ENCODE measurements around the gene C2CD2. TPM values are rescaled to one million over a fixed set of nuclear protein-coding genes. Genes with fewer than 3 reads are reported as not detected.

The C2CD2 gene
- total and polyA plus RNA-seq, 2 experiments from 2014 or later, result 4.5 to 16.2 TPM

DNA sequence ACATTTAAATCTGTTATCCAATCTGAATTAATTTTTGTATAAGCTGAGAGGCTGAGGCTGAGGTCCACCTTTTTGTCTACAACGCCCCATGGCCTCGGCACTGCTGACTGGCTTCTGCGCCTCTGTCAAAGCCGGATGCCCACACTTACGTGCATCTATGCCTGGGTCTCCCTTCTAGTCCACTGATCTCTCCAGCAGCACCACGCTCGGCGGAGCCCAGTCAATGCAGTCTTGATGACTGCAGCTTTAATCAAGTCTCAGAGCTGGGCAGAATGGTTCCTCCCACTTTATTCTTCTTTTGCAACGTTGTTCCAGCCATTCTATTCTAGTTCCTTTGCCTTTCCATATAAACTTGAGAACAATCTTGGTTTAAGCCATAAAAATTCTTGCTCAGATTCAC lies 84.0 kb downstream of the C2CD2 start:
- no peaks in the 10 kb centered on the region for H3K4me1 ChIP-seq (ENCODE audit: insufficient read depth)
- no peaks in the 10 kb centered on the region for H3K36me3 ChIP-seq (ENCODE audit: insufficient read depth)
- H3K4me3 ChIP-seq, result no peak overlapping the region
- no peak for ATAC-seq
- Mint-ChIP-seq H3K27me3 (ENCODE audit: insufficient read depth, low read depth, poor library complexity) (peaks cover 6% of the 10 kb centered on the region), H3K36me3 (ENCODE audit: low read depth) (no peaks in the 10 kb centered on the region; the same call in 1 of the 3 replicates), H3K9me3 (no peaks in the 10 kb centered on the region), H3K4me3 (no peak overlapping the region), H3K27ac (no peak overlapping the region), H3K4me1 (peaks cover 10% of the 10 kb centered on the region)
- no peak overlapping the region for H2AFZ ChIP-seq
- H4K20me1 ChIP-seq (replicated peaks; ENCODE audit: insufficient read depth), result peaks cover 5% of the 10 kb centered on the region; the same call in 1 of the 2 replicates
- no peaks in the 10 kb centered on the region for H3K9me2 ChIP-seq (ENCODE audit: insufficient read depth)
- TF ChIP-seq JUNB (IDR thresholded peaks at IDR 0.05; ENCODE audit: unreplicated experiment) (no peak), EZH2 (IDR thresholded peaks at IDR 0.05; ENCODE audit: low read depth, unreplicated experiment) (no peak), CREB1 (CRISPR knock-in tag; IDR thresholded peaks at IDR 0.05; ENCODE audit: low read depth) (no peak), NANOG (IDR thresholded peaks at IDR 0.05; ENCODE audit: borderline replicate concordance) (no peak), ZNF331 (CRISPR knock-in tag; IDR thresholded peaks at IDR 0.05; ENCODE audit: low read depth) (no peak), EZH2phosphoT487 (IDR thresholded peaks at IDR 0.05; ENCODE audit: unreplicated experiment) (no peak), ZNF114 (CRISPR knock-in tag; IDR thresholded peaks at IDR 0.05) (no peak), STAT1 (IDR thresholded peaks at IDR 0.05; ENCODE audit: unreplicated experiment) (no peak), POLR2AphosphoS5 (IDR thresholded peaks at IDR 0.05; ENCODE audit: low read depth) (no peak)
- TF ChIP-seq, protein P1, sequence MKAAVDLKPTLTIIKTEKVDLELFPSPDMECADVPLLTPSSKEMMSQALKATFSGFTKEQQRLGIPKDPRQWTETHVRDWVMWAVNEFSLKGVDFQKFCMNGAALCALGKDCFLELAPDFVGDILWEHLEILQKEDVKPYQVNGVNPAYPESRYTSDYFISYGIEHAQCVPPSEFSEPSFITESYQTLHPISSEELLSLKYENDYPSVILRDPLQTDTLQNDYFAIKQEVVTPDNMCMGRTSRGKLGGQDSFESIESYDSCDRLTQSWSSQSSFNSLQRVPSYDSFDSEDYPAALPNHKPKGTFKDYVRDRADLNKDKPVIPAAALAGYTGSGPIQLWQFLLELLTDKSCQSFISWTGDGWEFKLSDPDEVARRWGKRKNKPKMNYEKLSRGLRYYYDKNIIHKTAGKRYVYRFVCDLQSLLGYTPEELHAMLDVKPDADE (IDR thresholded peaks at IDR 0.05), result no peak
- TF ChIP-seq, protein P2, sequence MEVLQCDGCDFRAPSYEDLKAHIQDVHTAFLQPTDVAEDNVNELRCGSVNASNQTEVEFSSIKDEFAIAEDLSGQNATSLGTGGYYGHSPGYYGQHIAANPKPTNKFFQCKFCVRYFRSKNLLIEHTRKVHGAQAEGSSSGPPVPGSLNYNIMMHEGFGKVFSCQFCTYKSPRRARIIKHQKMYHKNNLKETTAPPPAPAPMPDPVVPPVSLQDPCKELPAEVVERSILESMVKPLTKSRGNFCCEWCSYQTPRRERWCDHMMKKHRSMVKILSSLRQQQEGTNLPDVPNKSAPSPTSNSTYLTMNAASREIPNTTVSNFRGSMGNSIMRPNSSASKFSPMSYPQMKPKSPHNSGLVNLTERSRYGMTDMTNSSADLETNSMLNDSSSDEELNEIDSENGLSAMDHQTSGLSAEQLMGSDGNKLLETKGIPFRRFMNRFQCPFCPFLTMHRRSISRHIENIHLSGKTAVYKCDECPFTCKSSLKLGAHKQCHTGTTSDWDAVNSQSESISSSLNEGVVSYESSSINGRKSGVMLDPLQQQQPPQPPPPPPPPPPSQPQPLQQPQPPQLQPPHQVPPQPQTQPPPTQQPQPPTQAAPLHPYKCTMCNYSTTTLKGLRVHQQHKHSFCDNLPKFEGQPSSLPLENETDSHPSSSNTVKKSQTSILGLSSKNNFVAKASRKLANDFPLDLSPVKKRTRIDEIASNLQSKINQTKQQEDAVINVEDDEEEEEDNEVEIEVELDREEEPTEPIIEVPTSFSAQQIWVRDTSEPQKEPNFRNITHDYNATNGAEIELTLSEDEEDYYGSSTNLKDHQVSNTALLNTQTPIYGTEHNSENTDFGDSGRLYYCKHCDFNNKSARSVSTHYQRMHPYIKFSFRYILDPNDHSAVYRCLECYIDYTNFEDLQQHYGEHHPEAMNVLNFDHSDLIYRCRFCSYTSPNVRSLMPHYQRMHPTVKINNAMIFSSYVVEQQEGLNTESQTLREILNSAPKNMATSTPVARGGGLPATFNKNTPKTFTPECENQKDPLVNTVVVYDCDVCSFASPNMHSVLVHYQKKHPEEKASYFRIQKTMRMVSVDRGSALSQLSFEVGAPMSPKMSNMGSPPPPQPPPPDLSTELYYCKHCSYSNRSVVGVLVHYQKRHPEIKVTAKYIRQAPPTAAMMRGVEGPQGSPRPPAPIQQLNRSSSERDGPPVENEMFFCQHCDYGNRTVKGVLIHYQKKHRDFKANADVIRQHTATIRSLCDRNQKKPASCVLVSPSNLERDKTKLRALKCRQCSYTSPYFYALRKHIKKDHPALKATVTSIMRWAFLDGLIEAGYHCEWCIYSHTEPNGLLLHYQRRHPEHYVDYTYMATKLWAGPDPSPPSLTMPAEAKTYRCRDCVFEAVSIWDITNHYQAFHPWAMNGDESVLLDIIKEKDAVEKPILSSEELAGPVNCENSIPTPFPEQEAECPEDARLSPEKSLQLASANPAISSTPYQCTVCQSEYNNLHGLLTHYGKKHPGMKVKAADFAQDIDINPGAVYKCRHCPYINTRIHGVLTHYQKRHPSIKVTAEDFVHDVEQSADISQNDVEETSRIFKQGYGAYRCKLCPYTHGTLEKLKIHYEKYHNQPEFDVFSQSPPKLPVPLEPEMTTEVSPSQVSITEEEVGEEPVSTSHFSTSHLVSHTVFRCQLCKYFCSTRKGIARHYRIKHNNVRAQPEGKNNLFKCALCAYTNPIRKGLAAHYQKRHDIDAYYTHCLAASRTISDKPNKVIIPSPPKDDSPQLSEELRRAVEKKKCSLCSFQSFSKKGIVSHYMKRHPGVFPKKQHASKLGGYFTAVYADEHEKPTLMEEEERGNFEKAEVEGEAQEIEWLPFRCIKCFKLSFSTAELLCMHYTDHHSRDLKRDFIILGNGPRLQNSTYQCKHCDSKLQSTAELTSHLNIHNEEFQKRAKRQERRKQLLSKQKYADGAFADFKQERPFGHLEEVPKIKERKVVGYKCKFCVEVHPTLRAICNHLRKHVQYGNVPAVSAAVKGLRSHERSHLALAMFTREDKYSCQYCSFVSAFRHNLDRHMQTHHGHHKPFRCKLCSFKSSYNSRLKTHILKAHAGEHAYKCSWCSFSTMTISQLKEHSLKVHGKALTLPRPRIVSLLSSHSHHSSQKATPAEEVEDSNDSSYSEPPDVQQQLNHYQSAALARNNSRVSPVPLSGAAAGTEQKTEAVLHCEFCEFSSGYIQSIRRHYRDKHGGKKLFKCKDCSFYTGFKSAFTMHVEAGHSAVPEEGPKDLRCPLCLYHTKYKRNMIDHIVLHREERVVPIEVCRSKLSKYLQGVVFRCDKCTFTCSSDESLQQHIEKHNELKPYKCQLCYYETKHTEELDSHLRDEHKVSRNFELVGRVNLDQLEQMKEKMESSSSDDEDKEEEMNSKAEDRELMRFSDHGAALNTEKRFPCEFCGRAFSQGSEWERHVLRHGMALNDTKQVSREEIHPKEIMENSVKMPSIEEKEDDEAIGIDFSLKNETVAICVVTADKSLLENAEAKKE (CRISPR knock-in tag; IDR thresholded peaks at IDR 0.05), result no peak
- TF ChIP-seq, protein P3, sequence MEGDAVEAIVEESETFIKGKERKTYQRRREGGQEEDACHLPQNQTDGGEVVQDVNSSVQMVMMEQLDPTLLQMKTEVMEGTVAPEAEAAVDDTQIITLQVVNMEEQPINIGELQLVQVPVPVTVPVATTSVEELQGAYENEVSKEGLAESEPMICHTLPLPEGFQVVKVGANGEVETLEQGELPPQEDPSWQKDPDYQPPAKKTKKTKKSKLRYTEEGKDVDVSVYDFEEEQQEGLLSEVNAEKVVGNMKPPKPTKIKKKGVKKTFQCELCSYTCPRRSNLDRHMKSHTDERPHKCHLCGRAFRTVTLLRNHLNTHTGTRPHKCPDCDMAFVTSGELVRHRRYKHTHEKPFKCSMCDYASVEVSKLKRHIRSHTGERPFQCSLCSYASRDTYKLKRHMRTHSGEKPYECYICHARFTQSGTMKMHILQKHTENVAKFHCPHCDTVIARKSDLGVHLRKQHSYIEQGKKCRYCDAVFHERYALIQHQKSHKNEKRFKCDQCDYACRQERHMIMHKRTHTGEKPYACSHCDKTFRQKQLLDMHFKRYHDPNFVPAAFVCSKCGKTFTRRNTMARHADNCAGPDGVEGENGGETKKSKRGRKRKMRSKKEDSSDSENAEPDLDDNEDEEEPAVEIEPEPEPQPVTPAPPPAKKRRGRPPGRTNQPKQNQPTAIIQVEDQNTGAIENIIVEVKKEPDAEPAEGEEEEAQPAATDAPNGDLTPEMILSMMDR (conservative IDR thresholded peaks at IDR 0.05; ENCODE audit: low read depth in 2 of 2), result no peak
- TF ChIP-seq, protein P4, sequence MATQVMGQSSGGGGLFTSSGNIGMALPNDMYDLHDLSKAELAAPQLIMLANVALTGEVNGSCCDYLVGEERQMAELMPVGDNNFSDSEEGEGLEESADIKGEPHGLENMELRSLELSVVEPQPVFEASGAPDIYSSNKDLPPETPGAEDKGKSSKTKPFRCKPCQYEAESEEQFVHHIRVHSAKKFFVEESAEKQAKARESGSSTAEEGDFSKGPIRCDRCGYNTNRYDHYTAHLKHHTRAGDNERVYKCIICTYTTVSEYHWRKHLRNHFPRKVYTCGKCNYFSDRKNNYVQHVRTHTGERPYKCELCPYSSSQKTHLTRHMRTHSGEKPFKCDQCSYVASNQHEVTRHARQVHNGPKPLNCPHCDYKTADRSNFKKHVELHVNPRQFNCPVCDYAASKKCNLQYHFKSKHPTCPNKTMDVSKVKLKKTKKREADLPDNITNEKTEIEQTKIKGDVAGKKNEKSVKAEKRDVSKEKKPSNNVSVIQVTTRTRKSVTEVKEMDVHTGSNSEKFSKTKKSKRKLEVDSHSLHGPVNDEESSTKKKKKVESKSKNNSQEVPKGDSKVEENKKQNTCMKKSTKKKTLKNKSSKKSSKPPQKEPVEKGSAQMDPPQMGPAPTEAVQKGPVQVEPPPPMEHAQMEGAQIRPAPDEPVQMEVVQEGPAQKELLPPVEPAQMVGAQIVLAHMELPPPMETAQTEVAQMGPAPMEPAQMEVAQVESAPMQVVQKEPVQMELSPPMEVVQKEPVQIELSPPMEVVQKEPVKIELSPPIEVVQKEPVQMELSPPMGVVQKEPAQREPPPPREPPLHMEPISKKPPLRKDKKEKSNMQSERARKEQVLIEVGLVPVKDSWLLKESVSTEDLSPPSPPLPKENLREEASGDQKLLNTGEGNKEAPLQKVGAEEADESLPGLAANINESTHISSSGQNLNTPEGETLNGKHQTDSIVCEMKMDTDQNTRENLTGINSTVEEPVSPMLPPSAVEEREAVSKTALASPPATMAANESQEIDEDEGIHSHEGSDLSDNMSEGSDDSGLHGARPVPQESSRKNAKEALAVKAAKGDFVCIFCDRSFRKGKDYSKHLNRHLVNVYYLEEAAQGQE (IDR thresholded peaks at IDR 0.05; ENCODE audit: unreplicated experiment), result no peak
- no peaks in the 10 kb centered on the region for H3F3A ChIP-seq (replicated peaks; ENCODE audit: low read depth)
- no peak overlapping the region for H3K27ac ChIP-seq (ENCODE audit: low read depth)
- peaks cover 38% of the 10 kb centered on the region for H3K79me2 ChIP-seq (replicated peaks; ENCODE audit: insufficient read depth)
- H3K4me2 ChIP-seq, result no peak overlapping the region
- H3K27me3 ChIP-seq (ENCODE audit: insufficient read depth), result no peaks in the 10 kb centered on the region
- no peak for DNase-seq (ENCODE audit: low spot score)
